Endothelial cell of umbilical vein (primary cell): Measurements from ENCODE around the gene NSMCE1. TPM values are rescaled to one million over a fixed set of nuclear protein-coding genes. Genes with fewer than 3 reads are reported as not detected.

Source experiments
- BruUV-seq: library from RNA; stranded (reverse); fragments of 400-500 nt; replicated peaks from 2 replicates; lab custom pipeline; 2021; lab: Mats Ljungman, UMichigan
- CTCF ChIA-PET: fragments of 300-600, 350-600 bp; sonication (Branson Sonifier 250); formaldehyde crosslinking; loops from one replicate; lab custom pipeline; 2021; ENCODE audit warnings: antibody characterized with exemption, inconsistent platforms; lab: Charles Lee
- POLR2A ChIA-PET: fragments of 300-600, 350-600 bp; sonication (Branson Sonifier 250); formaldehyde crosslinking; loops from one replicate; lab custom pipeline; 2021; ENCODE audit warnings: antibody characterized with exemption, inconsistent platforms; lab: Charles Lee
- DNase-seq: peaks from one replicate; pipeline ENCODE4 v3.0.0-alpha.2; 2011; ENCODE audit warnings: low read depth, low spot score
- FAIRE-seq: peaks from 2 replicates; lab custom pipeline; 2011; peaks lifted over from hg19 to GRCh38; lab: Jason Lieb, UNC
- H2AFZ ChIP-seq: 2 replicates; pipeline ENCODE4 v1.6.0; 2012; ENCODE audit warnings: low read depth, low read length, control low read depth, inconsistent platforms
- H3K27ac ChIP-seq: 2 replicates; pipeline ENCODE4 v1.5.1; 2011; ENCODE audit warnings: low read depth, mild to moderate bottlenecking, control low read depth, low read length, moderate library complexity; ENCODE audit not compliant: insufficient read depth
- H3K27me3 ChIP-seq, 2 experiments: 2 replicates each; pipeline versions ENCODE4 v1.6.0 to v1.6.1; 2011; ENCODE audit warnings: low read length in 2 of 2, mixed read lengths in 1 of 2; ENCODE audit not compliant: control insufficient read depth in 2 of 2, insufficient read depth in 2 of 2
- H3K36me3 ChIP-seq, 2 experiments: 2 replicates in 1 of 2; 3 replicates in 1 of 2; pipeline ENCODE4 v1.5.1; 2011; ENCODE audit warnings: low read length in 2 of 2, mild to moderate bottlenecking in 1 of 2, moderate library complexity in 1 of 2; ENCODE audit not compliant: control insufficient read depth in 2 of 2, insufficient read depth in 2 of 2; ENCODE audit errors: extremely low read depth in 1 of 2
- H3K4me1 ChIP-seq: 3 replicates; pipeline ENCODE4 v1.5.1; 2011; ENCODE audit warnings: mild to moderate bottlenecking, low read length; ENCODE audit not compliant: control insufficient read depth, insufficient read depth; ENCODE audit errors: extremely low read depth
- H3K4me2 ChIP-seq: 2 replicates; pipeline ENCODE4 v1.6.1; 2011; ENCODE audit warnings: low read length, control low read depth, mixed read lengths; ENCODE audit not compliant: insufficient read depth
- H3K4me3 ChIP-seq, 3 experiments: fragments of 200-600 bp in 1 of 3; sonication (generic), shearing (Covaris generic) in 1 of 3; replicated peaks in 1 of 3; 2 replicates each; pipeline ENCODE4 v1.5.1; 2011 to 2016; ENCODE audit warnings: control low read depth in 3 of 3, low read length in 3 of 3, mild to moderate bottlenecking in 2 of 3, inconsistent platforms in 1 of 3, low read depth in 1 of 3, moderate library complexity in 1 of 3; ENCODE audit not compliant: insufficient read depth in 1 of 3
- H3K79me2 ChIP-seq: 2 replicates; pipeline ENCODE4 v1.6.0; 2012; ENCODE audit warnings: low read length, inconsistent platforms; ENCODE audit not compliant: control insufficient read depth, insufficient read depth
- H3K9ac ChIP-seq: replicated peaks from 2 replicates; pipeline ENCODE3; 2011; ENCODE audit warnings: low read length, control low read depth; ENCODE audit not compliant: insufficient read depth; ENCODE audit errors: extremely low read depth
- H3K9me1 ChIP-seq: replicated peaks from 3 replicates; pipeline ENCODE4 v1.6.0; 2011; ENCODE audit warnings: mild to moderate bottlenecking, low read length; ENCODE audit not compliant: control insufficient read depth, insufficient read depth; ENCODE audit errors: extremely low read depth
- H3K9me3 ChIP-seq: replicated peaks from 2 replicates; pipeline ENCODE4 v1.5.1; 2012; ENCODE audit warnings: low read length, inconsistent platforms; ENCODE audit not compliant: control insufficient read depth, insufficient read depth
- H4K20me1 ChIP-seq: replicated peaks from 2 replicates; pipeline ENCODE3; 2011; ENCODE audit warnings: mild to moderate bottlenecking, low read length; ENCODE audit not compliant: control insufficient read depth, insufficient read depth; ENCODE audit errors: extremely low read depth
- CTCF ChIP-seq, 2 donors: IDR thresholded peaks; 1 replicate in 1 of 2; 2 replicates in 1 of 2; pipeline ENCODE4 v1.5.1; 2011; ENCODE audit warnings: low read length in 2 of 2, mild to moderate bottlenecking in 2 of 2, moderate library complexity in 2 of 2, control low read depth in 1 of 2, inconsistent platforms in 1 of 2, low read depth in 1 of 2; ENCODE audit not compliant: insufficient read depth in 1 of 2; ENCODE audit errors: extremely low read depth in 1 of 2
- EZH2 ChIP-seq: IDR thresholded peaks from 2 replicates; pipeline ENCODE4 v1.6.1; 2012; ENCODE audit warnings: borderline replicate concordance, low read depth, mild to moderate bottlenecking, moderate library complexity, low read length, inconsistent platforms; ENCODE audit not compliant: severe bottlenecking
- MAX ChIP-seq: IDR thresholded peaks from 2 replicates; pipeline ENCODE4 v1.6.1; 2011; ENCODE audit not compliant: insufficient read depth, insufficient read length
- POLR2AphosphoS5 ChIP-seq: IDR thresholded peaks from 2 replicates; pipeline ENCODE4 v1.6.1; 2012; ENCODE audit warnings: low read depth, mild to moderate bottlenecking, control low read depth, low read length, moderate library complexity; ENCODE audit not compliant: insufficient read depth
- dilution Hi-C: fragments of 300-500 bp; cut with MboI; formaldehyde crosslinking; loops from one replicate; pipeline ENCODE4 v1.15.0; 2019; ENCODE audit warnings: low sequenced_read_pairs; ENCODE audit not compliant: extremely low pct_ligation_motif_present
- intact Hi-C: fragments of 100-400 bp; cut with micrococcal nuclease; formaldehyde crosslinking; loops from one replicate; pipeline ENCODE4 v1.10.0; 2022
- polyA plus RNA-seq, 4 experiments: library from polyadenylated mRNA; depleted of rRNA in 3 of 4; stranded (reverse) in 3 of 4; unstranded in 1 of 4; fragments of >200 nt; gene quantifications; 2 replicates each; pipeline versions ENCODE4 v1.2.1 to v1.2.3, GENCODE V29; 2011 to 2012; ENCODE audit warnings: missing spikeins in 1 of 4
- total RNA-seq: library from RNA; stranded (reverse); gene quantifications from 2 replicates; pipeline ENCODE4 v1.2.3, GENCODE V29; 2021

The NSMCE1 gene
- total and polyA plus RNA-seq, 2 donors (not counting 3 experiments of a cell fraction or from before 2014, with no cell fraction given), result 23.8 to 42.0 TPM

GRCh38 chr16:27220991-27221390 lies 47.6 kb downstream of the NSMCE1 start:
- Histone ChIP-seq H3K36me3 (peaks cover 0 to 4% of the 10 kb centered on the region in 2 experiments), H3K27ac (no peak overlapping the region), H4K20me1 (no peaks in the 10 kb centered on the region), H3K9me1 (no peaks in the 10 kb centered on the region), H3K9ac (no peak overlapping the region), H2AFZ (no peak overlapping the region), H3K4me2 (no peak overlapping the region), H3K4me3 (no peak overlapping the region), H3K27me3 (no peaks in the 10 kb centered on the region), H3K79me2 (no peaks in the 10 kb centered on the region), H3K9me3 (no peaks in the 10 kb centered on the region), H3K4me1 (no peaks in the 10 kb centered on the region)
- intact Hi-C loops (no loop called here), dilution Hi-C loops (no loop called here)
- POLR2A ChIA-PET, result no interaction called here
- BruUV-seq, result no TSS peak
- FAIRE-seq, result no peak
- no peak for DNase-seq
- CTCF ChIA-PET, result interaction anchor here (0.8 to 2.3 kb wide), 3 partner anchors 42 to 147 kb away, joined by 3 to 15 read pairs (median 3); no protein-coding TSS in a partner anchor
- no peak for TF ChIP-seq EZH2
- no peak for TF ChIP-seq MAX
- TF ChIP-seq POLR2AphosphoS5, result no peak
- TF ChIP-seq CTCF (IDR thresholded peaks at IDR 0.05; ENCODE audit: extremely low read depth in 1 of 2, insufficient read depth in 1 of 2, low read depth in 1 of 2, low read length in 2 of 2), result no peak

- Histone ChIP-seq H3K27ac (no peak overlapping the region), H3K79me2 (no peaks in the 10 kb centered on the region), H3K27me3 (no peaks in the 10 kb centered on the region), H3K4me1 (no peaks in the 10 kb centered on the region), H3K4me3 (no peak overlapping the region), H3K9me1 (no peaks in the 10 kb centered on the region), H3K4me2 (no peak overlapping the region), H3K9ac (no peak overlapping the region), H3K9me3 (no peaks in the 10 kb centered on the region), H3K36me3 (peaks cover 0 to 4% of the 10 kb centered on the region in 2 experiments), H2AFZ (no peak overlapping the region), H4K20me1 (no peaks in the 10 kb centered on the region)
- POLR2A ChIA-PET, result no interaction called here
- CTCF ChIA-PET, result interaction anchor here (1.3 kb wide), 2 partner anchors 42 to 147 kb away, joined by 3 read pairs; no protein-coding TSS in a partner anchor
- DNase-seq (no peak), FAIRE-seq (no peak)
- intact Hi-C loops, result no loop called here
- BruUV-seq, result no TSS peak
- dilution Hi-C loops, result no loop called here
- no peak for TF ChIP-seq POLR2AphosphoS5
Observed at GRCh38 chr16:27220527-27220926, 48.0 kb downstream of the NSMCE1 start.
